Measurements from ENCODE around the gene ZEB1.

- TF ChIP-seq CTCF (conservative IDR thresholded peaks at IDR 0.05) (no peak), ZFX (IDR thresholded peaks at IDR 0.05) (no peak)
Observed at GRCh38 chr10:31484431-31485135, 165.6 kb downstream of the ZEB1 start.
